Activated T-cell treated with anti-CD3 and anti-CD28 coated beads for 4 hours (primary cell): ENCODE measurements around the gene CCKAR.
"Not testable (repeated sequence)": the region's sequence is repeated elsewhere in the genome, so short reads cannot be mapped to it uniquely, and the experiment has no call there.

Experiments
- DNase-seq: peaks from one replicate; pipeline ENCODE4 v3.0.0-alpha.2; 2020

The CCKAR gene

GRCh38 chr4:26490111-26490959 is at the start of gene CCKAR:
Gene CCKAR, minus strand, starts transcription at chr4:26490484. Its CDS starts 217 bp downstream, at chr4:26490267.
- DNase-seq = no peak

- DNase-seq = no peak
Observed at GRCh38 chr4:26533685-26534084, 43.4 kb upstream of the CCKAR start.

GRCh38 chr4:26531491-26532116 is 41.3 kb upstream of the CCKAR start:
- DNase-seq = no peak

GRCh38 chr4:26530099-26530498 is 39.8 kb upstream of the CCKAR start:
- no peak for DNase-seq

- DNase-seq = no peak
Observed at GRCh38 chr4:26529479-26529878, 39.2 kb upstream of the CCKAR start.

- DNase-seq = no peak
Observed at GRCh38 chr4:26525771-26526150, 35.5 kb upstream of the CCKAR start.

GRCh38 chr4:26525136-26525770 is 35.0 kb upstream of the CCKAR start:
- no peak for DNase-seq

GRCh38 chr4:26524011-26524410 is 33.7 kb upstream of the CCKAR start:
- DNase-seq = no peak

GRCh38 chr4:26522478-26522877 is 32.2 kb upstream of the CCKAR start:
- no peak for DNase-seq

GRCh38 chr4:26520728-26521450 is 30.6 kb upstream of the CCKAR start:
- no peak for DNase-seq

- DNase-seq = no peak
Observed at GRCh38 chr4:26515936-26516335, 25.7 kb upstream of the CCKAR start.

- no peak for DNase-seq
Observed at GRCh38 chr4:26510334-26510964, 20.2 kb upstream of the CCKAR start.

- no peak for DNase-seq
Observed at GRCh38 chr4:26509681-26510333, 19.5 kb upstream of the CCKAR start.

GRCh38 chr4:26507286-26507685 is 17.0 kb upstream of the CCKAR start:
- DNase-seq = no peak

- no peak for DNase-seq
Observed at GRCh38 chr4:26503844-26504243, 13.6 kb upstream of the CCKAR start.

- no peak for DNase-seq
Observed at GRCh38 chr4:26503427-26503826, 13.1 kb upstream of the CCKAR start.

- DNase-seq = not testable (repeated sequence)
Observed at GRCh38 chr4:26500565-26500999, 10.3 kb upstream of the CCKAR start.

- DNase-seq = no peak
Observed at GRCh38 chr4:26496207-26496783, 6.0 kb upstream of the CCKAR start.

GRCh38 chr4:26493461-26493860 is 3.2 kb upstream of the CCKAR start:
- DNase-seq = no peak

- DNase-seq = no peak
Observed at GRCh38 chr4:26491449-26492170, 1.3 kb upstream of the CCKAR start.

- DNase-seq = no peak
Observed at GRCh38 chr4:26490960-26491284, 638 bp upstream of the CCKAR start.
